Thyroid gland (tissue), 4 donors: Measurements from ENCODE around the gene DOLK. TPM values are rescaled to one million over a fixed set of nuclear protein-coding genes. Genes with fewer than 3 reads are reported as not detected.
A peak's percentile ranks its signal among the peaks of the same experiment; 100 is the strongest.

Experiments
- DNase-seq, 2 donors: peaks; one replicate each; pipeline ENCODE4 v3.0.0-alpha.2; 2019
- H3K27ac ChIP-seq, 3 donors: fragments of 200-600 bp; sonication (generic); 1 replicate in 2 of 3; 2 replicates in 1 of 3; pipeline ENCODE4 v1.5.1; 2016 to 2019; ENCODE audit warnings: mild to moderate bottlenecking in 1 of 3, moderate library complexity in 1 of 3
- H3K27me3 ChIP-seq: fragments of 200-600 bp; sonication (generic); one replicate; pipeline ENCODE4 v1.5.1; 2019
- H3K36me3 ChIP-seq, 2 donors: fragments of 200-600 bp; sonication (generic); one replicate each; pipeline ENCODE4 v1.5.1; 2016 to 2019
- H3K4me1 ChIP-seq, 2 donors: fragments of 200-600 bp; sonication (generic); one replicate each; pipeline ENCODE4 v1.5.1; 2017 to 2019
- H3K4me3 ChIP-seq, 3 donors: fragments of 200-600 bp; sonication (generic); replicated peaks in 1 of 3; 1 replicate in 2 of 3; 2 replicates in 1 of 3; pipeline ENCODE4 v1.5.1; 2016; ENCODE audit warnings: mild to moderate bottlenecking in 1 of 3
- H3K9me3 ChIP-seq: fragments of 200-600 bp; sonication (generic); one replicate; pipeline ENCODE4 v1.5.1; 2017
- POLR2A ChIP-seq, 2 donors: fragments of 450-650 bp; IDR thresholded peaks; one replicate each; pipeline ENCODE4 v1.6.1; 2017; ENCODE audit warnings: antibody characterized with exemption in 2 of 2, mild to moderate bottlenecking in 2 of 2, moderate library complexity in 1 of 2
- WGBS, 2 donors: methylation state at CpG; one replicate each; pipeline ENCODE4 v1.1.5; 2017; 5-methylcytosine and 5-hydroxymethylcytosine counted together
- intact Hi-C: fragments of 100-400 bp; cut with DNase I; formaldehyde crosslinking; loops from one replicate; pipeline ENCODE4 v1.15.1; 2023
- total RNA-seq, 4 donors: library from RNA; depleted of rRNA; stranded (reverse); fragments of >200 nt; gene quantifications; one replicate each; pipeline ENCODE4 v1.2.3, GENCODE V29; 2016
- TF ChIP-seq, protein P1 (sequence below), 6 experiments: fragments of 200-600 bp in 3 of 6; fragments of 450-650 bp in 3 of 6; sonication (generic) in 3 of 6; IDR thresholded peaks; one replicate each; pipeline ENCODE4 v1.5.1; 2016 to 2019; ENCODE audit warnings: antibody characterized with exemption in 6 of 6, mild to moderate bottlenecking in 2 of 6, inconsistent platforms in 1 of 6, moderate library complexity in 1 of 6

The DOLK gene
- 10 to 100 TPM; 21.1 to 25.2 (median 22.2) TPM for total RNA-seq

DNA sequence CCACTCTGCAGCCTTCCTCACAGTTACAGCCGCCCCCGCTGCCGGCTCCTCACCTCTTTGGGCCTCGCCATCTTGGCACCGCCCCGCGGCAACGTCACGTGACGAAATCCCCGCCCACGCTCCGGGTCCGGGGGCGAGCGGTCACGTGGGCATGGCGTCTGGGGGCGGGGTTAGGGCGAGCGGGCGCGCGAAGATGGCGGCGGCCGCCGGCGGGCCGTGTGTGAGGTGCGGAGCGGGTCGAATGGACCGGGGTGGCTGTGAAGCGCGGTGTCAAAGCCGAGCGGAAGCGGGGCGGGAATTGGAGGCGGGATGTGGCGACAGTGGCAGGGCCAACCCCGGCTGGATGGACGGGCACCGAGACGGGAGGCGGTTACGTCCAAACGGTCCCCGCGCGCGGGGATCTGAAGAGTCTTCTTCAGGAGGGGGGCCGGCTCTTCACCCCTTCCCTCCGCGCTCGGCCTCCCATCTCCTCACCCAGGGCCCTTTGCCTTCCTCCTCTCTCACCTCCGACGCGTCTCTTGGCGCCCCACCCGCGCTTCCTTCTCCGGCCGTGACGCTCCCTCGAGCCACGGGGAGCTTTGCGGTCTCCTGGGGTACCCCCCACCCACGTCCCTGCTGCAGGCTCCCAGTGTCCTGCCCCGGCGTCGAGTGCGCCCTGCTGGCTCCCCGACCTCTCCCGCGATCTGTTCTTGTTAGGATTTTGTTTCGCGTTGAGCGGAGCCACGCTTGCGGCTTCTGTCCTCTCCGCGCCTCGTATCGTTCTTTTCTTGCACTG lies at the start of gene DOLK, which contains the start of gene NUP188:
TSS of gene DOLK (minus strand) at position 77 of the 775 bp plus-strand sequence. CDS start 300 bp downstream, outside the sequence.
TSS of gene NUP188 (plus strand) at position 173 of the 775 bp plus-strand sequence. CDS start at position 194, 21 bp downstream.
- Histone ChIP-seq H3K9me3 (no peaks in the 10 kb centered on the region), H3K4me1 (peaks cover 11 to 19% of the 10 kb centered on the region in 2 donors), H3K36me3 (no peaks in the 10 kb centered on the region), H3K27me3 (no peaks in the 10 kb centered on the region), H3K27ac (peak within 1 kb of the TSS; percentile 57 to 90 (median 84)), H3K4me3 (peak within 1 kb of the TSS; percentile 57 to 78 (median 69))
- DNase-seq = peak; percentile 95 to 96
- intact Hi-C loops = no loop called here
- TF ChIP-seq, protein P1, sequence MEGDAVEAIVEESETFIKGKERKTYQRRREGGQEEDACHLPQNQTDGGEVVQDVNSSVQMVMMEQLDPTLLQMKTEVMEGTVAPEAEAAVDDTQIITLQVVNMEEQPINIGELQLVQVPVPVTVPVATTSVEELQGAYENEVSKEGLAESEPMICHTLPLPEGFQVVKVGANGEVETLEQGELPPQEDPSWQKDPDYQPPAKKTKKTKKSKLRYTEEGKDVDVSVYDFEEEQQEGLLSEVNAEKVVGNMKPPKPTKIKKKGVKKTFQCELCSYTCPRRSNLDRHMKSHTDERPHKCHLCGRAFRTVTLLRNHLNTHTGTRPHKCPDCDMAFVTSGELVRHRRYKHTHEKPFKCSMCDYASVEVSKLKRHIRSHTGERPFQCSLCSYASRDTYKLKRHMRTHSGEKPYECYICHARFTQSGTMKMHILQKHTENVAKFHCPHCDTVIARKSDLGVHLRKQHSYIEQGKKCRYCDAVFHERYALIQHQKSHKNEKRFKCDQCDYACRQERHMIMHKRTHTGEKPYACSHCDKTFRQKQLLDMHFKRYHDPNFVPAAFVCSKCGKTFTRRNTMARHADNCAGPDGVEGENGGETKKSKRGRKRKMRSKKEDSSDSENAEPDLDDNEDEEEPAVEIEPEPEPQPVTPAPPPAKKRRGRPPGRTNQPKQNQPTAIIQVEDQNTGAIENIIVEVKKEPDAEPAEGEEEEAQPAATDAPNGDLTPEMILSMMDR (IDR thresholded peaks at IDR 0.05) = no peak
- peak; percentile 68 to 97 for TF ChIP-seq POLR2A (IDR thresholded peaks at IDR 0.05)
- 1% methylated on average over 28 to 57 of the region's 86 CpGs for WGBS, 2 donors

- 75 to 94% methylated on average over 4 to 5 of the region's 5 CpGs for WGBS, 2 donors
These were observed 48.4 kb upstream of the DOLK start for GRCh38 chr9:128995791-128996190.

GRCh38 chr9:128992995-128993394 lies 45.6 kb upstream of the DOLK start:
- H3K36me3 ChIP-seq = peaks cover 32 to 93% of the 10 kb centered on the region in 2 donors
- no peaks in the 10 kb centered on the region for H3K27me3 ChIP-seq
- TF ChIP-seq, protein P1 (IDR thresholded peaks at IDR 0.05) = no peak
- TF ChIP-seq POLR2A (IDR thresholded peaks at IDR 0.05) = no peak
- H3K4me1 ChIP-seq = no peaks in the 10 kb centered on the region
- H3K9me3 ChIP-seq = no peaks in the 10 kb centered on the region
- 82 to 84% methylated on average over 7 of the region's 7 CpGs for WGBS, 2 donors
- no peak overlapping the region for H3K27ac ChIP-seq
- intact Hi-C loops = no loop called here
- DNase-seq = no peak
- H3K4me3 ChIP-seq = no peak overlapping the region

More at GRCh38 chr9:128995791-128996190, 48.4 kb upstream of the DOLK start:
- TF ChIP-seq POLR2A (IDR thresholded peaks at IDR 0.05) = no peak
- TF ChIP-seq, protein P1 (IDR thresholded peaks at IDR 0.05) = no peak
- H3K9me3 ChIP-seq = no peaks in the 10 kb centered on the region
- intact Hi-C loops = no loop called here
- H3K4me3 ChIP-seq = no peak overlapping the region
- no peak overlapping the region for H3K27ac ChIP-seq
- H3K4me1 ChIP-seq = no peaks in the 10 kb centered on the region
- H3K36me3 ChIP-seq = peaks cover 39 to 91% of the 10 kb centered on the region in 2 donors
- no peak for DNase-seq
- no peaks in the 10 kb centered on the region for H3K27me3 ChIP-seq

- WGBS, 2 donors = 91 to 93% methylated on average over 5 of the region's 5 CpGs
- Histone ChIP-seq H3K9me3 (no peaks in the 10 kb centered on the region), H3K4me3 (no peak overlapping the region), H3K36me3 (peaks cover 36 to 89% of the 10 kb centered on the region in 2 donors), H3K27me3 (no peaks in the 10 kb centered on the region), H3K27ac (no peak overlapping the region), H3K4me1 (no peaks in the 10 kb centered on the region)
- intact Hi-C loops = no loop called here
- no peak for DNase-seq
- TF ChIP-seq, protein P1 (IDR thresholded peaks at IDR 0.05) = no peak
- no peak for TF ChIP-seq POLR2A (IDR thresholded peaks at IDR 0.05)
These were observed 40.4 kb upstream of the DOLK start for GRCh38 chr9:128987805-128988204.

DNA sequence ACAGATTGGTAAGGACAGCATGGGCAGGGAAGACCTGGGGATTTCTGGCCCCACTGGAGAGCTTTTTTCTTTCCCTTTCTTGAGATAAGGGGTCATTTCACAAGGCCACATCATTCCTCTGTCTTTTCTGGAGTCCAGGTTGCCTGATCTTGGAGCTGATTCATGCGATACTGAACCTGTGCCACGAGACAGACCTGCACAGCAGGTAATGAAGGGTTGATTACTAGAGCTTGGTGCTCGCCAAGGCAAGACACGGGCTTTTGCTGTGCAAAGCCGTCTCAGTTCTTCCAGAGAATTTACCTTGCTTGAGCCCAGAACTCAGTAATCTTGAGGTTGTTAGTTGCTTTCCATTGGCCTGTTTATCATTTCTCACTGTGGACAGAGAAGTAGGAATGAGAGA lies 39.3 kb upstream of the DOLK start:
- no peak for DNase-seq
- Histone ChIP-seq H3K9me3 (no peaks in the 10 kb centered on the region), H3K4me3 (no peak overlapping the region), H3K27me3 (no peaks in the 10 kb centered on the region), H3K27ac (no peak overlapping the region), H3K4me1 (no peaks in the 10 kb centered on the region), H3K36me3 (peaks cover 47 to 91% of the 10 kb centered on the region in 2 donors)
- 90 to 94% methylated on average over 5 of the region's 5 CpGs for WGBS, 2 donors
- intact Hi-C loops = no loop called here
- TF ChIP-seq, protein P1 (IDR thresholded peaks at IDR 0.05) = no peak
- TF ChIP-seq POLR2A (IDR thresholded peaks at IDR 0.05) = no peak
